ENCODE measurements around the gene GABBR2. TPM values are rescaled to one million over a fixed set of nuclear protein-coding genes. Genes with fewer than 3 reads are reported as not detected.

Gene GABBR2
- total and polyA plus RNA-seq, 9 of the 15 experiments (the other 6 are each of a cell fraction or from before 2014, with no cell fraction given) = 0.15 to 1.9 (median 0.32) TPM

DNA sequence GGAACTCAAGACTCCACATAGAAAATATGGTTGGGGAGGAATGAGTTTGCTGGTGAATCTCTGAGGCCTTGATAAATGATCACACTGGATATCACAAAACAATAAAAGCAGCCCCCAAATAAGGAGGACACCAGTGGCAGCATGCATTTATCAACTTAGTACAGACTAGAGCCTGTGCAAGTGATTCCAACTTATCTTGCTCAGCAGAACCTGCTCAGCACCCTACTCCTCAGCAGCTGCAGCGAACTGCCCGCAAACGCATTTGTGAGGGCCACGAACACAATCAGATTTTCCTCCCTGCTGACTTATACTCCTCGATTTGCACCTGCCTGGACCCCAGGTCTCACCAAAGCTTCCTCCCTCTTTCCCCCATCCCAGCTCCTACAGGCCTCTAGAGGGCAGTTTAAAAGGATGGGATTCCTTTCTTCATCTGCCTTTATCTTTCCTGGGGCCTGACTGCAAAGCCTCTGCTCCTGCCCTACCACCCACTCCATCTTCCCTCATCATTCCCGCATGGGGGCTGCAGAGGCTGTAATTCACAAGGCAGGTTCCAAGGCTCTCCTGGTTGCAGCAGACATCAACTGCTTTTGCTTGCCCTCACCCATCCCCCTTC is 46.4 kb upstream of the GABBR2 start (continued):
- TF ChIP-seq YY1 (IDR thresholded peaks at IDR 0.05; ENCODE audit: borderline replicate concordance in 1 of 3, control insufficient read depth in 1 of 3, extremely low read depth in 1 of 3, insufficient read depth in 3 of 3, insufficient read length in 1 of 3, insufficient replicate concordance in 2 of 3, low read depth in 1 of 3, low read length in 2 of 3) (no peak), ZC3H4 (CRISPR knock-in tag; IDR thresholded peaks at IDR 0.05; ENCODE audit: borderline replicate concordance) (no peak), TAL1 (IDR thresholded peaks at IDR 0.05) (peak; percentile 80), TEAD4 (IDR thresholded peaks at IDR 0.05; ENCODE audit: low read length) (peak; percentile 54), TEAD4 (CRISPR knock-in tag; IDR thresholded peaks at IDR 0.05; ENCODE audit: borderline replicate concordance) (no peak), XRCC4 (IDR thresholded peaks at IDR 0.05; ENCODE audit: extremely low read depth, insufficient read depth, insufficient read length) (no peak), ZNF589 (CRISPR knock-in tag; IDR thresholded peaks at IDR 0.05; ENCODE audit: low read depth) (no peak), NUFIP1 (IDR thresholded peaks at IDR 0.05; ENCODE audit: partially characterized antibody) (no peak), NCOR1 (IDR thresholded peaks at IDR 0.05) (peak; percentile 63), PHF20 (IDR thresholded peaks at IDR 0.05; ENCODE audit: partially characterized antibody) (no peak), NFE2L1 (tag; IDR thresholded peaks at IDR 0.05; ENCODE audit: borderline replicate concordance, low read depth) (no peak), POLR2A (conservative IDR thresholded peaks at IDR 0.05) (no peak), GABPB1 (CRISPR knock-in tag; IDR thresholded peaks at IDR 0.05) (no peak), ARID1B (IDR thresholded peaks at IDR 0.05) (peak; percentile 69), THRAP3 (IDR thresholded peaks at IDR 0.05; ENCODE audit: borderline replicate concordance) (no peak), CBFA2T3 (IDR thresholded peaks at IDR 0.05) (peak; percentile 83), NCOA1 (IDR thresholded peaks at IDR 0.05; ENCODE audit: low read depth) (no peak)
- TF ChIP-seq, protein P1, sequence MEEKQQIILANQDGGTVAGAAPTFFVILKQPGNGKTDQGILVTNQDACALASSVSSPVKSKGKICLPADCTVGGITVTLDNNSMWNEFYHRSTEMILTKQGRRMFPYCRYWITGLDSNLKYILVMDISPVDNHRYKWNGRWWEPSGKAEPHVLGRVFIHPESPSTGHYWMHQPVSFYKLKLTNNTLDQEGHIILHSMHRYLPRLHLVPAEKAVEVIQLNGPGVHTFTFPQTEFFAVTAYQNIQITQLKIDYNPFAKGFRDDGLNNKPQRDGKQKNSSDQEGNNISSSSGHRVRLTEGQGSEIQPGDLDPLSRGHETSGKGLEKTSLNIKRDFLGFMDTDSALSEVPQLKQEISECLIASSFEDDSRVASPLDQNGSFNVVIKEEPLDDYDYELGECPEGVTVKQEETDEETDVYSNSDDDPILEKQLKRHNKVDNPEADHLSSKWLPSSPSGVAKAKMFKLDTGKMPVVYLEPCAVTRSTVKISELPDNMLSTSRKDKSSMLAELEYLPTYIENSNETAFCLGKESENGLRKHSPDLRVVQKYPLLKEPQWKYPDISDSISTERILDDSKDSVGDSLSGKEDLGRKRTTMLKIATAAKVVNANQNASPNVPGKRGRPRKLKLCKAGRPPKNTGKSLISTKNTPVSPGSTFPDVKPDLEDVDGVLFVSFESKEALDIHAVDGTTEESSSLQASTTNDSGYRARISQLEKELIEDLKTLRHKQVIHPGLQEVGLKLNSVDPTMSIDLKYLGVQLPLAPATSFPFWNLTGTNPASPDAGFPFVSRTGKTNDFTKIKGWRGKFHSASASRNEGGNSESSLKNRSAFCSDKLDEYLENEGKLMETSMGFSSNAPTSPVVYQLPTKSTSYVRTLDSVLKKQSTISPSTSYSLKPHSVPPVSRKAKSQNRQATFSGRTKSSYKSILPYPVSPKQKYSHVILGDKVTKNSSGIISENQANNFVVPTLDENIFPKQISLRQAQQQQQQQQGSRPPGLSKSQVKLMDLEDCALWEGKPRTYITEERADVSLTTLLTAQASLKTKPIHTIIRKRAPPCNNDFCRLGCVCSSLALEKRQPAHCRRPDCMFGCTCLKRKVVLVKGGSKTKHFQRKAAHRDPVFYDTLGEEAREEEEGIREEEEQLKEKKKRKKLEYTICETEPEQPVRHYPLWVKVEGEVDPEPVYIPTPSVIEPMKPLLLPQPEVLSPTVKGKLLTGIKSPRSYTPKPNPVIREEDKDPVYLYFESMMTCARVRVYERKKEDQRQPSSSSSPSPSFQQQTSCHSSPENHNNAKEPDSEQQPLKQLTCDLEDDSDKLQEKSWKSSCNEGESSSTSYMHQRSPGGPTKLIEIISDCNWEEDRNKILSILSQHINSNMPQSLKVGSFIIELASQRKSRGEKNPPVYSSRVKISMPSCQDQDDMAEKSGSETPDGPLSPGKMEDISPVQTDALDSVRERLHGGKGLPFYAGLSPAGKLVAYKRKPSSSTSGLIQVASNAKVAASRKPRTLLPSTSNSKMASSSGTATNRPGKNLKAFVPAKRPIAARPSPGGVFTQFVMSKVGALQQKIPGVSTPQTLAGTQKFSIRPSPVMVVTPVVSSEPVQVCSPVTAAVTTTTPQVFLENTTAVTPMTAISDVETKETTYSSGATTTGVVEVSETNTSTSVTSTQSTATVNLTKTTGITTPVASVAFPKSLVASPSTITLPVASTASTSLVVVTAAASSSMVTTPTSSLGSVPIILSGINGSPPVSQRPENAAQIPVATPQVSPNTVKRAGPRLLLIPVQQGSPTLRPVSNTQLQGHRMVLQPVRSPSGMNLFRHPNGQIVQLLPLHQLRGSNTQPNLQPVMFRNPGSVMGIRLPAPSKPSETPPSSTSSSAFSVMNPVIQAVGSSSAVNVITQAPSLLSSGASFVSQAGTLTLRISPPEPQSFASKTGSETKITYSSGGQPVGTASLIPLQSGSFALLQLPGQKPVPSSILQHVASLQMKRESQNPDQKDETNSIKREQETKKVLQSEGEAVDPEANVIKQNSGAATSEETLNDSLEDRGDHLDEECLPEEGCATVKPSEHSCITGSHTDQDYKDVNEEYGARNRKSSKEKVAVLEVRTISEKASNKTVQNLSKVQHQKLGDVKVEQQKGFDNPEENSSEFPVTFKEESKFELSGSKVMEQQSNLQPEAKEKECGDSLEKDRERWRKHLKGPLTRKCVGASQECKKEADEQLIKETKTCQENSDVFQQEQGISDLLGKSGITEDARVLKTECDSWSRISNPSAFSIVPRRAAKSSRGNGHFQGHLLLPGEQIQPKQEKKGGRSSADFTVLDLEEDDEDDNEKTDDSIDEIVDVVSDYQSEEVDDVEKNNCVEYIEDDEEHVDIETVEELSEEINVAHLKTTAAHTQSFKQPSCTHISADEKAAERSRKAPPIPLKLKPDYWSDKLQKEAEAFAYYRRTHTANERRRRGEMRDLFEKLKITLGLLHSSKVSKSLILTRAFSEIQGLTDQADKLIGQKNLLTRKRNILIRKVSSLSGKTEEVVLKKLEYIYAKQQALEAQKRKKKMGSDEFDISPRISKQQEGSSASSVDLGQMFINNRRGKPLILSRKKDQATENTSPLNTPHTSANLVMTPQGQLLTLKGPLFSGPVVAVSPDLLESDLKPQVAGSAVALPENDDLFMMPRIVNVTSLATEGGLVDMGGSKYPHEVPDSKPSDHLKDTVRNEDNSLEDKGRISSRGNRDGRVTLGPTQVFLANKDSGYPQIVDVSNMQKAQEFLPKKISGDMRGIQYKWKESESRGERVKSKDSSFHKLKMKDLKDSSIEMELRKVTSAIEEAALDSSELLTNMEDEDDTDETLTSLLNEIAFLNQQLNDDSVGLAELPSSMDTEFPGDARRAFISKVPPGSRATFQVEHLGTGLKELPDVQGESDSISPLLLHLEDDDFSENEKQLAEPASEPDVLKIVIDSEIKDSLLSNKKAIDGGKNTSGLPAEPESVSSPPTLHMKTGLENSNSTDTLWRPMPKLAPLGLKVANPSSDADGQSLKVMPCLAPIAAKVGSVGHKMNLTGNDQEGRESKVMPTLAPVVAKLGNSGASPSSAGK (IDR thresholded peaks at IDR 0.05) = no peak
- TF ChIP-seq, protein P2, sequence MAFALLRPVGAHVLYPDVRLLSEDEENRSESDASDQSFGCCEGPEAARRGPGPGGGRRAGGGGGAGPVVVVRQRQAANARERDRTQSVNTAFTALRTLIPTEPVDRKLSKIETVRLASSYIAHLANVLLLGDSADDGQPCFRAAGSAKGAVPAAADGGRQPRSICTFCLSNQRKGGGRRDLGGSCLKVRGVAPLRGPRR (CRISPR knock-in tag; IDR thresholded peaks at IDR 0.05) = no peak

Data from K562 (cell line).